Peyer's patch (tissue), 4 donors: ENCODE data around the gene ZFYVE19.

Source experiments
- POLR2A ChIP-seq, 2 donors: fragments of 450-650 bp; IDR thresholded peaks; one replicate each; pipeline ENCODE4 v1.5.1; 2017; ENCODE audit warnings: antibody characterized with exemption in 2 of 2, mild to moderate bottlenecking in 2 of 2, moderate library complexity in 2 of 2
- TF ChIP-seq, protein P1 (sequence below), 6 experiments: fragments of 450-650 bp in 4 of 6; fragments of 200-600 bp in 2 of 6; sonication (generic) in 1 of 6; IDR thresholded peaks; one replicate each; pipeline ENCODE4 v1.5.1; 2017 to 2019; ENCODE audit warnings: antibody characterized with exemption in 6 of 6, mild to moderate bottlenecking in 3 of 6, moderate library complexity in 1 of 6

DNA sequence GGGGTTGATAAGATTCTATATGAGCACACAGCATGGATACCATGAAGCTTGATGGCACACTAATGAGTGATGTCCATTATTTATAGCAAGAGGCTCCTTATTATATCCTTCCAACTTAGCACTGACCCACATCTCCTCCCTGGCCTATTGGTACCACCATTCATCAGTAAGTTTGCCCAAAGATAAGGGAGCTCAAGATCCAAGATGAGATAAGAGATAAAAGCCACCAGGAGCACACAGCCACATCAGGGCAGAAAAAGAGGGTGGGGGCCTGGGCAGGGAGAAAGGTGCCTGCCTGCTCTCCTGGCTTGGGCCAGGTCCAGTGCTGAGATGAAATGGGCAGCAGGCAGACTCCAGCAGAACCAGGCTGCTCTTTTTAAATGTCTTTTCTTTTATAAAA lies 26.0 kb downstream of the ZFYVE19 start:
- TF ChIP-seq, protein P1, sequence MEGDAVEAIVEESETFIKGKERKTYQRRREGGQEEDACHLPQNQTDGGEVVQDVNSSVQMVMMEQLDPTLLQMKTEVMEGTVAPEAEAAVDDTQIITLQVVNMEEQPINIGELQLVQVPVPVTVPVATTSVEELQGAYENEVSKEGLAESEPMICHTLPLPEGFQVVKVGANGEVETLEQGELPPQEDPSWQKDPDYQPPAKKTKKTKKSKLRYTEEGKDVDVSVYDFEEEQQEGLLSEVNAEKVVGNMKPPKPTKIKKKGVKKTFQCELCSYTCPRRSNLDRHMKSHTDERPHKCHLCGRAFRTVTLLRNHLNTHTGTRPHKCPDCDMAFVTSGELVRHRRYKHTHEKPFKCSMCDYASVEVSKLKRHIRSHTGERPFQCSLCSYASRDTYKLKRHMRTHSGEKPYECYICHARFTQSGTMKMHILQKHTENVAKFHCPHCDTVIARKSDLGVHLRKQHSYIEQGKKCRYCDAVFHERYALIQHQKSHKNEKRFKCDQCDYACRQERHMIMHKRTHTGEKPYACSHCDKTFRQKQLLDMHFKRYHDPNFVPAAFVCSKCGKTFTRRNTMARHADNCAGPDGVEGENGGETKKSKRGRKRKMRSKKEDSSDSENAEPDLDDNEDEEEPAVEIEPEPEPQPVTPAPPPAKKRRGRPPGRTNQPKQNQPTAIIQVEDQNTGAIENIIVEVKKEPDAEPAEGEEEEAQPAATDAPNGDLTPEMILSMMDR (IDR thresholded peaks at IDR 0.05), result no peak
- TF ChIP-seq POLR2A (IDR thresholded peaks at IDR 0.05), result no peak
